Neural progenitor cell (in vitro differentiated cells): ENCODE data around the gene SLC25A17. TPM values are rescaled to one million over a fixed set of nuclear protein-coding genes. Genes with fewer than 3 reads are reported as not detected.

Experiments
- DNase-seq: peaks from one replicate; pipeline ENCODE4 v3.0.0-alpha.2; 2016; ENCODE audit warnings: low spot score
- H2AFZ ChIP-seq: fragments of 200-600 bp; sonication (generic); replicated peaks from 2 replicates; pipeline ENCODE4 v1.6.1; 2016; ENCODE audit warnings: antibody characterized with exemption
- H3F3A ChIP-seq: fragments of 200-600 bp; sonication (generic); 2 replicates; pipeline ENCODE4 v1.6.1; 2016; ENCODE audit warnings: antibody characterized with exemption, low read depth
- H3K27ac ChIP-seq: fragments of 200-600 bp; sonication (generic); 2 replicates; pipeline ENCODE4 v1.5.1; 2016; ENCODE audit warnings: mild to moderate bottlenecking
- H3K27me3 ChIP-seq: fragments of 200-600 bp; sonication (generic); 2 replicates; pipeline ENCODE4 v1.6.1; 2016; ENCODE audit warnings: mild to moderate bottlenecking, moderate library complexity
- H3K36me3 ChIP-seq: fragments of 200-600 bp; sonication (generic); 2 replicates; pipeline ENCODE4 v1.5.1; 2016
- H3K4me1 ChIP-seq: fragments of 200-600 bp; sonication (generic); 2 replicates; pipeline ENCODE4 v1.6.1; 2016; ENCODE audit warnings: mixed run types
- H3K4me2 ChIP-seq: fragments of 200-600 bp; sonication (generic); 2 replicates; pipeline ENCODE4 v1.6.1; 2016
- H3K4me3 ChIP-seq: fragments of 200-600 bp; sonication (generic); 2 replicates; pipeline ENCODE4 v1.5.1; 2016
- H3K79me2 ChIP-seq: fragments of 200-600 bp; sonication (generic); 2 replicates; pipeline ENCODE4 v1.6.1; 2016; ENCODE audit warnings: low read depth
- H3K9ac ChIP-seq: fragments of 200-600 bp; sonication (generic); 2 replicates; pipeline ENCODE4 v1.6.1; 2016
- H3K9me3 ChIP-seq: fragments of 200-600 bp; sonication (generic); 2 replicates; pipeline ENCODE4 v1.5.1; 2016; ENCODE audit warnings: low read depth
- H4K20me1 ChIP-seq: fragments of 200-600 bp; sonication (generic); 2 replicates; pipeline ENCODE4 v1.6.1; 2016; ENCODE audit warnings: low read depth
- H3K27ac Mint-ChIP-seq: 3 replicates; pipeline ENCODE4 v1.8.0; 2021; ENCODE audit warnings: mixed read lengths
- H3K27me3 Mint-ChIP-seq: 2 replicates; pipeline ENCODE4 v1.8.0; 2022; ENCODE audit warnings: low read depth, mild to moderate bottlenecking, inconsistent platforms, moderate library complexity, mixed read lengths; ENCODE audit not compliant: insufficient read depth
- H3K36me3 Mint-ChIP-seq: 3 replicates; pipeline ENCODE4 v1.8.0; 2021; ENCODE audit warnings: mixed read lengths
- H3K4me1 Mint-ChIP-seq: 3 replicates; pipeline ENCODE4 v1.8.0; 2021; ENCODE audit warnings: mixed read lengths
- H3K4me3 Mint-ChIP-seq: 3 replicates; pipeline ENCODE4 v1.8.0; 2021; ENCODE audit warnings: mild to moderate bottlenecking, moderate library complexity, mixed read lengths
- H3K9me3 Mint-ChIP-seq: 3 replicates; pipeline ENCODE4 v1.8.0; 2020; ENCODE audit warnings: mixed read lengths
- EZH2 ChIP-seq: fragments of 200-600 bp; sonication (generic); IDR thresholded peaks from 2 replicates; pipeline ENCODE4 v1.6.1; 2017; ENCODE audit warnings: antibody characterized with exemption, mild to moderate bottlenecking, moderate library complexity
- EZH2phosphoT487 ChIP-seq: fragments of 200-600 bp; sonication (generic); IDR thresholded peaks from 2 replicates; pipeline ENCODE4 v1.6.1; 2017; ENCODE audit warnings: antibody characterized with exemption
- total RNA-seq: library from RNA; depleted of rRNA; stranded (reverse); fragments of >200 nt; gene quantifications from 2 replicates; pipeline ENCODE4 v1.2.3, GENCODE V29; 2015; ENCODE audit warnings: low replicate concordance
- TF ChIP-seq, protein P1 (sequence below): fragments of 200-600 bp; sonication (generic); IDR thresholded peaks from 2 replicates; pipeline ENCODE4 v1.5.1; 2017; ENCODE audit warnings: antibody characterized with exemption, mild to moderate bottlenecking

Gene SLC25A17
- total RNA-seq, 1 donor from 2014 or later, result 31.7 TPM

DNA sequence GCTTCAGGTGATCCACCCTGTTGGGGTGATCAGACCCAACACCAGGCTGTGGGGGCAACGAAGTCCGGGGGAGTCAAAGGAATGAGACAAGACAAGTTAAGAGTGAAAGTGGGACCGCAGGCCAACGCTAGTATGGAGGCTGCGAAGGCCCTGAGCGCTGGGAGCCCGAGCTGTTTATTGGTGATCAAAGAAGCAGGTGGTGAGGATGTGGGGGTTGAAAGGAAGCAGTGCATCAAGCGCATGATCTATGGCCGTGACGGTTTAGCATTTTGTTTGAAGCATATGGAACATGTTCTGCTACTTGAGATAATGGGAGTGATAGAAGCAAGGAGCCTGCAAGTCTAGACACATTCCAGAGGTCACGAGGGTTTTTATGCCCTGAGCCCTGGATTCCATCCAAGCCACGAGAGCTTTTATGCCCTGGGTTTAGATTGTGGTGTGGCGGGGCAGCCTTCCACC lies 90.4 kb downstream of the SLC25A17 start:
- Histone ChIP-seq H3K36me3 (no peaks in the 10 kb centered on the region), H3K4me2 (no peak overlapping the region), H4K20me1 (no peaks in the 10 kb centered on the region), H3K79me2 (no peaks in the 10 kb centered on the region), H3K27ac (no peak overlapping the region), H2AFZ (no peak overlapping the region), H3K9me3 (no peaks in the 10 kb centered on the region), H3K4me1 (peaks cover 15% of the 10 kb centered on the region), H3F3A (peaks cover 12% of the 10 kb centered on the region), H3K9ac (no peak overlapping the region), H3K27me3 (no peaks in the 10 kb centered on the region), H3K4me3 (no peak overlapping the region)
- Mint-ChIP-seq H3K36me3 (no peaks in the 10 kb centered on the region), H3K4me3 (peak overlapping the region; percentile 69), H3K27me3 (peaks cover 25% of the 10 kb centered on the region), H3K9me3 (peaks cover 4% of the 10 kb centered on the region), H3K27ac (no peak overlapping the region), H3K4me1 (peaks cover 33% of the 10 kb centered on the region)
- TF ChIP-seq EZH2phosphoT487, result no peak
- TF ChIP-seq EZH2, result no peak
- TF ChIP-seq, protein P1, sequence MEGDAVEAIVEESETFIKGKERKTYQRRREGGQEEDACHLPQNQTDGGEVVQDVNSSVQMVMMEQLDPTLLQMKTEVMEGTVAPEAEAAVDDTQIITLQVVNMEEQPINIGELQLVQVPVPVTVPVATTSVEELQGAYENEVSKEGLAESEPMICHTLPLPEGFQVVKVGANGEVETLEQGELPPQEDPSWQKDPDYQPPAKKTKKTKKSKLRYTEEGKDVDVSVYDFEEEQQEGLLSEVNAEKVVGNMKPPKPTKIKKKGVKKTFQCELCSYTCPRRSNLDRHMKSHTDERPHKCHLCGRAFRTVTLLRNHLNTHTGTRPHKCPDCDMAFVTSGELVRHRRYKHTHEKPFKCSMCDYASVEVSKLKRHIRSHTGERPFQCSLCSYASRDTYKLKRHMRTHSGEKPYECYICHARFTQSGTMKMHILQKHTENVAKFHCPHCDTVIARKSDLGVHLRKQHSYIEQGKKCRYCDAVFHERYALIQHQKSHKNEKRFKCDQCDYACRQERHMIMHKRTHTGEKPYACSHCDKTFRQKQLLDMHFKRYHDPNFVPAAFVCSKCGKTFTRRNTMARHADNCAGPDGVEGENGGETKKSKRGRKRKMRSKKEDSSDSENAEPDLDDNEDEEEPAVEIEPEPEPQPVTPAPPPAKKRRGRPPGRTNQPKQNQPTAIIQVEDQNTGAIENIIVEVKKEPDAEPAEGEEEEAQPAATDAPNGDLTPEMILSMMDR, result no peak
- no peak for DNase-seq

DNA sequence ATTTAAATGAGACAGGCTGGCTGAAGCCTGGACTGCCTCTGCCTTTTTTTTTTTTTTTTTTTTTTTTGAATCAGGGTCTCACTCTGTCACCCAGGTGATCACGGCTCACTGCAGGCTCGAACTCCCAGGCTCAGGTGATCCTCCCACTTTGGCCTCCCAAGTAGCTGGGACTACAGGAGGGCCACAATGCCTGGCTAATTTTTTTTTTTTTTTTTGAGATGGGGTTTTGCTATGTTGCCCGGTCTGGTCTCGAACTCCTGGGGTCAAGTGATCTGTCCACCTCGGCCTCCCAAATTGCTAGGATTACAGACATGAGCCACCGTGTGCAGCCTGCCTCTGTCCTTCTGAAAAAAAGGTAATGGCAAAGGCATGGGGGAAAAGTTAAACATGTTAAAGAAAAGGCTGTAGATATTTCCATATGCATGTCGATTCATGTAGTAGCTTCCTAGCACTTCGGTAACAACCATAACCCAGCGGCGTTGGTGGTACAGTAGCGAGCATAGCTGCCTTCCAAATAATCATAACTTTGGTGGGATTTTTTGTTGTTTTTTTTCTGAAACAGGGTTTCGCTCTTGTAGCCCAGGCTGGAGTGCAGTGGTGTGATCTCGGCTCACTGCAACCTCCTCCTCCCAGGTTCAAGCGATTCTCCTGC lies 91.1 kb downstream of the SLC25A17 start:
- Histone ChIP-seq H3K27ac (no peak overlapping the region), H3K4me2 (no peak overlapping the region), H3K9ac (no peak overlapping the region), H3K27me3 (no peaks in the 10 kb centered on the region), H4K20me1 (no peaks in the 10 kb centered on the region), H3K79me2 (no peaks in the 10 kb centered on the region), H3K4me3 (no peak overlapping the region), H3F3A (peaks cover 12% of the 10 kb centered on the region), H3K9me3 (no peaks in the 10 kb centered on the region), H2AFZ (no peak overlapping the region), H3K36me3 (no peaks in the 10 kb centered on the region), H3K4me1 (peaks cover 15% of the 10 kb centered on the region)
- peaks cover 31% of the 10 kb centered on the region for H3K4me1 Mint-ChIP-seq
- DNase-seq, result no peak
- H3K27ac Mint-ChIP-seq, result no peak overlapping the region
- H3K9me3 Mint-ChIP-seq, result peaks cover 9% of the 10 kb centered on the region
- H3K4me3 Mint-ChIP-seq, result no peak overlapping the region
- H3K36me3 Mint-ChIP-seq, result no peaks in the 10 kb centered on the region
- H3K27me3 Mint-ChIP-seq, result peaks cover 28% of the 10 kb centered on the region
- TF ChIP-seq EZH2, result no peak
- TF ChIP-seq, protein P1, result no peak

- H4K20me1 ChIP-seq, result no peaks in the 10 kb centered on the region
- Mint-ChIP-seq H3K4me1 (peaks cover 23% of the 10 kb centered on the region), H3K27ac (peak overlapping the region; percentile 15), H3K36me3 (no peaks in the 10 kb centered on the region), H3K27me3 (peaks cover 28% of the 10 kb centered on the region), H3K9me3 (peaks cover 9% of the 10 kb centered on the region), H3K4me3 (no peak overlapping the region)
- H3K4me3 ChIP-seq, result no peak overlapping the region
- no peak overlapping the region for H2AFZ ChIP-seq
- peak overlapping the region; percentile 5 for H3K4me2 ChIP-seq
- H3K27ac ChIP-seq, result no peak overlapping the region
- no peak for DNase-seq
- no peaks in the 10 kb centered on the region for H3K9me3 ChIP-seq
- no peaks in the 10 kb centered on the region for H3K36me3 ChIP-seq
- no peaks in the 10 kb centered on the region for H3K79me2 ChIP-seq
- no peaks in the 10 kb centered on the region for H3K27me3 ChIP-seq
- H3K9ac ChIP-seq, result no peak overlapping the region
- H3F3A ChIP-seq, result peaks cover 8% of the 10 kb centered on the region
- no peak for TF ChIP-seq EZH2phosphoT487
- TF ChIP-seq, protein P1, result no peak
- no peak for TF ChIP-seq EZH2
- peaks cover 8% of the 10 kb centered on the region for H3K4me1 ChIP-seq
Observed at GRCh38 chr22:40727070-40727963, 91.8 kb downstream of the SLC25A17 start.
